ENCODE data around the gene TUBB1.

DNA sequence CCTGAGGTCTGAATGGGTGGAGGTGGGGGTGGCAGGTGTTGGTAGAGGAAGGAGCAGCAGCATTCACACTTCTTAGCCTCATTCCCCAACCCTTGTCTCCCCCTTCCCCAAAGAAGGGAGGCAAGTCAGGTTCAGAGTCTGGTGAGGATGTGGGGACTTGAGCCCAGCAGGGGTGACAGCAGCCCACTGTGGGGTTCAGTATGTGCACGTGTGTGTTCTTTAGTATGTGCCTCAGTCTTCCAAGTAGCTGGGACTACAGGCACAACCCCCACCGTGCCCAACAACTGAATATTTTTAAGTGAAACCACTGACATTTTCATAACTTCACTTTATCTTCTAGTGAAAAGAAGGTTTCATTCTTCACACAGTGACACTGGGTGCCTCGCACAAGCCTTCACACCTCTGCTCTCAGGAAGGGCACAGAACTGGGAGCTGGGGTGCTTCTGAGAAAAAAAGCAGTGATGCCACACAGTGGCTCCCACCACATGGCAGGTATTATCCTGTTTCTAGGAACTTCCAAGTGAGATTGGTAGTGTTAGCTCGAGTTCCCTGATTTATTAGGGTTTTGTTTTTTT is 56.8 kb downstream of the TUBB1 start:
- TF ChIP-seq, protein P1, sequence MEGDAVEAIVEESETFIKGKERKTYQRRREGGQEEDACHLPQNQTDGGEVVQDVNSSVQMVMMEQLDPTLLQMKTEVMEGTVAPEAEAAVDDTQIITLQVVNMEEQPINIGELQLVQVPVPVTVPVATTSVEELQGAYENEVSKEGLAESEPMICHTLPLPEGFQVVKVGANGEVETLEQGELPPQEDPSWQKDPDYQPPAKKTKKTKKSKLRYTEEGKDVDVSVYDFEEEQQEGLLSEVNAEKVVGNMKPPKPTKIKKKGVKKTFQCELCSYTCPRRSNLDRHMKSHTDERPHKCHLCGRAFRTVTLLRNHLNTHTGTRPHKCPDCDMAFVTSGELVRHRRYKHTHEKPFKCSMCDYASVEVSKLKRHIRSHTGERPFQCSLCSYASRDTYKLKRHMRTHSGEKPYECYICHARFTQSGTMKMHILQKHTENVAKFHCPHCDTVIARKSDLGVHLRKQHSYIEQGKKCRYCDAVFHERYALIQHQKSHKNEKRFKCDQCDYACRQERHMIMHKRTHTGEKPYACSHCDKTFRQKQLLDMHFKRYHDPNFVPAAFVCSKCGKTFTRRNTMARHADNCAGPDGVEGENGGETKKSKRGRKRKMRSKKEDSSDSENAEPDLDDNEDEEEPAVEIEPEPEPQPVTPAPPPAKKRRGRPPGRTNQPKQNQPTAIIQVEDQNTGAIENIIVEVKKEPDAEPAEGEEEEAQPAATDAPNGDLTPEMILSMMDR (optimal IDR thresholded peaks at IDR 0.05 in 1 of 3, IDR thresholded peaks at IDR 0.05 in 1 of 3, conservative IDR thresholded peaks at IDR 0.05 in 1 of 3; ENCODE audit: extremely low read depth in 1 of 3, insufficient read depth in 2 of 3, low read length in 3 of 3): no peak
- no peak for TF ChIP-seq EZH2 (IDR thresholded peaks at IDR 0.05; ENCODE audit: low read length)

All from keratinocyte (primary cell).